A549 (cell line): ENCODE measurements around the gene ZBTB8A. TPM values are rescaled to one million over a fixed set of nuclear protein-coding genes. Genes with fewer than 3 reads are reported as not detected.

Source experiments
- ATAC-seq, 2 experiments: fragments of 200-7000 bp in 1 of 2; fragments of >200 bp in 1 of 2; cut with Nextera tagmentation in 1 of 2; cut with Tn5 transposase in 1 of 2; 3 replicates each; pipeline versions ENCODE4 v1.8.0 to v1.9.1; 2018 to 2020; ENCODE audit warnings: mild to moderate bottlenecking in 1 of 2, moderate library complexity in 1 of 2
- CTCF ChIA-PET: fragments of 300-600 bp; sonication (Branson Sonifier 250); formaldehyde crosslinking; extraction: SDS; loops from one replicate; lab custom pipeline; 2021; ENCODE audit warnings: antibody characterized with exemption, inconsistent platforms; lab: Yijun Ruan, JAX
- POLR2A ChIA-PET: fragments of 350-600 bp; formaldehyde crosslinking; extraction: SDS; loops from one replicate; lab custom pipeline; 2021; ENCODE audit warnings: antibody characterized with exemption, inconsistent platforms; lab: Yijun Ruan, JAX
- DNase-seq, 2 experiments: peaks; one replicate each; pipeline versions ENCODE4 v3.0.0 to v3.0.0-alpha.2; 2011 to 2016; ENCODE audit warnings: low read depth in 1 of 2, low spot score in 1 of 2
- FAIRE-seq: peaks from 2 replicates; lab custom pipeline; 2011; peaks lifted over from hg19 to GRCh38; lab: Jason Lieb, UNC
- H3K27ac ChIP-seq, 2 experiments: fragments of >200 bp; sonication (Bioruptor Twin); formaldehyde crosslinking; 3 replicates each; pipeline ENCODE4 v1.5.1; 2016 to 2017
- H3K4me1 ChIP-seq: fragments of >200 bp; sonication (Bioruptor Twin); formaldehyde crosslinking; 3 replicates; pipeline ENCODE4 v1.6.1; 2016
- H3K4me2 ChIP-seq: fragments of >200 bp; sonication (Bioruptor Twin); formaldehyde crosslinking; 3 replicates; pipeline ENCODE4 v1.6.1; 2016
- H3K4me3 ChIP-seq: fragments of >200 bp; sonication (Bioruptor Twin); formaldehyde crosslinking; 3 replicates; pipeline ENCODE4 v1.5.1; 2016
- H3K9me3 ChIP-seq: fragments of >200 bp; sonication (Bioruptor Twin); formaldehyde crosslinking; 3 replicates; pipeline ENCODE4 v1.6.1; 2016
- BHLHE40 ChIP-seq: IDR thresholded peaks from 2 replicates; pipeline ENCODE4 v1.6.1; 2012; ENCODE audit warnings: low read depth, low read length, inconsistent platforms
- CBX2 ChIP-seq: fragments of 200-600 bp; sonication (generic); IDR thresholded peaks from 2 replicates; pipeline ENCODE4 v1.6.1; 2016; ENCODE audit warnings: low read depth, mild to moderate bottlenecking, borderline replicate concordance
- CHD4 ChIP-seq: fragments of 200-600 bp; sonication (generic); IDR thresholded peaks from 2 replicates; pipeline ENCODE4 v1.6.1; 2016; ENCODE audit warnings: antibody characterized with exemption, mild to moderate bottlenecking, borderline replicate concordance
- EP300 ChIP-seq, 2 experiments: fragments of >200 bp; sonication (Bioruptor Twin); formaldehyde crosslinking; IDR thresholded peaks; 2 replicates in 1 of 2; 3 replicates in 1 of 2; pipeline ENCODE4 v1.6.1; 2016 to 2017
- FOSL2 ChIP-seq, 2 experiments: fragments of 450-650 bp in 1 of 2; fragments of >200 bp in 1 of 2; sonication (Bioruptor Twin) in 1 of 2; formaldehyde crosslinking; IDR thresholded peaks; 2 replicates each; pipeline versions ENCODE4 v1.5.0 to v1.6.1; 2016 to 2020; ENCODE audit warnings: mild to moderate bottlenecking in 1 of 2, moderate library complexity in 1 of 2
- JUN ChIP-seq, 2 experiments: fragments of >200 bp; sonication (Bioruptor Twin); formaldehyde crosslinking; IDR thresholded peaks; 2 replicates in 1 of 2; 3 replicates in 1 of 2; pipeline ENCODE4 v1.6.1; 2016 to 2017
- KDM1A ChIP-seq: fragments of 200-600 bp; sonication (generic); IDR thresholded peaks from 2 replicates; pipeline ENCODE4 v1.6.1; 2016; ENCODE audit warnings: low read depth, mild to moderate bottlenecking
- MAFK ChIP-seq: fragments of 450-650 bp; IDR thresholded peaks from 2 replicates; pipeline ENCODE4 v1.6.1; 2014; ENCODE audit not compliant: partially characterized antibody
- NFE2L2 ChIP-seq: fragments of 150-350 bp; conservative IDR thresholded peaks from 2 replicates; pipeline ENCODE4 v1.6.1; 2014; ENCODE audit warnings: low read length
- NR3C1 ChIP-seq: fragments of >200 bp; sonication (Bioruptor Twin); formaldehyde crosslinking; IDR thresholded peaks from 3 replicates; pipeline ENCODE4 v1.6.1; 2017
- PHF8 ChIP-seq: fragments of 200-600 bp; sonication (generic); IDR thresholded peaks from 2 replicates; pipeline ENCODE4 v1.6.1; 2016; ENCODE audit warnings: low read depth, mild to moderate bottlenecking, antibody characterized with exemption, moderate library complexity, borderline replicate concordance
- POLR2A ChIP-seq: IDR thresholded peaks from 2 replicates; pipeline ENCODE4 v1.6.1; 2012; ENCODE audit warnings: mild to moderate bottlenecking, low read length
- RAD21 ChIP-seq, 2 experiments: fragments of >200 bp in 1 of 2; sonication (Bioruptor Twin) in 1 of 2; formaldehyde crosslinking in 1 of 2; IDR thresholded peaks in 1 of 2; conservative IDR thresholded peaks in 1 of 2; 2 replicates in 1 of 2; 3 replicates in 1 of 2; pipeline ENCODE4 v1.6.1; 2012 to 2018; ENCODE audit warnings: inconsistent platforms in 1 of 2
- RFX5 ChIP-seq: fragments of 450-650 bp; IDR thresholded peaks from 2 replicates; pipeline ENCODE4 v1.7.1; 2014; ENCODE audit warnings: antibody characterized with exemption, mild to moderate bottlenecking, moderate library complexity
- SMC3 ChIP-seq: fragments of >200 bp; sonication (Bioruptor Twin); formaldehyde crosslinking; IDR thresholded peaks from 3 replicates; pipeline ENCODE4 v1.6.1; 2018; ENCODE audit warnings: inconsistent platforms
- SREBF2 ChIP-seq: fragments of 450-650 bp; IDR thresholded peaks from 2 replicates; pipeline ENCODE4 v1.6.1; 2014; ENCODE audit warnings: mild to moderate bottlenecking, moderate library complexity
- ZC3H11A ChIP-seq: fragments of 450-650 bp; IDR thresholded peaks from 2 replicates; pipeline ENCODE4 v1.6.1; 2014; ENCODE audit warnings: antibody characterized with exemption, mild to moderate bottlenecking
- WGBS: methylation state at CpG from one replicate; pipeline ENCODE4 v1.1.6; 2017; ENCODE audit errors: missing lambda C conversion rate; 5-methylcytosine and 5-hydroxymethylcytosine counted together
- polyA plus RNA-seq, 4 experiments: library from polyadenylated mRNA; depleted of rRNA in 3 of 4; stranded (reverse); fragments of >200 nt; fragmentation: RNase III in 1 of 4; extraction: RNeasy Plus Mini Kit Qiagen cat#74134 plus additional on column Dnase treatment in 1 of 4; gene quantifications; 2 replicates in 3 of 4; 3 replicates in 1 of 4; pipeline ENCODE4 v1.2.3, GENCODE V29; 2011 to 2017
- TF ChIP-seq, protein P1 (sequence below): IDR thresholded peaks from 2 replicates; pipeline ENCODE4 v1.6.1; 2012; ENCODE audit warnings: low read depth, borderline replicate concordance
- TF ChIP-seq, protein P2 (sequence below): IDR thresholded peaks from 2 replicates; pipeline ENCODE4 v1.6.1; 2012
- TF ChIP-seq, protein P3 (sequence below): fragments of 200-600 bp; sonication (generic); IDR thresholded peaks from 2 replicates; pipeline ENCODE4 v1.6.1; 2016; ENCODE audit warnings: antibody characterized with exemption, mild to moderate bottlenecking, moderate library complexity
- TF ChIP-seq, protein P4 (sequence below): fragments of 450-650 bp; IDR thresholded peaks from 2 replicates; pipeline ENCODE4 v1.6.1; 2014; ENCODE audit warnings: antibody characterized with exemption

ZBTB8A gene
- polyA plus RNA-seq, 2 of the 4 experiments (the other 2 are of a cell fraction) = 2.7 to 6.0 TPM

DNA sequence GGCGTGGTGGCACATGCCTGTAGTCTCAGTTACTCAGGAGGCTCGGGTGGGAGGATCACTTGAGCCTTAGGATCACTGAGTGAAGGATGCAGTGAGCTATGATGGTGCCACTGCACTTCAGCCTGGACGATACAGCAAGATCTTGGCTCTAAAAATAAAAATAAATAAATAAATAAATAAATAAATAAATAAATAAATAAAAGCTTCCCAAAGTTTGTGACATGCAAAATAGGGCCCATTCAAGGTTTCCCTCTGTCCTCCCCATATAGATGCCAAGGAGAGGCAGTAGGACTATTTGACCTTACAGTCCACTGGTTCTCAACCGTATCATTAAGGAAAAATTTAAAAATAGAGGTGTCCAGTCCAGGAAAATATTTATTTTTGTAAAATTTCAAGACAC is 70.0 kb downstream of the ZBTB8A start:
- POLR2A ChIA-PET = no interaction called here
- CTCF ChIA-PET = interaction anchor here (2.0 kb wide), 1 partner anchor 89 kb away, joined by 10 read pairs; no protein-coding TSS in a partner anchor
- Histone ChIP-seq H3K27ac (no peak overlapping the region), H3K4me3 (no peak overlapping the region), H3K4me2 (no peak overlapping the region), H3K4me1 (0 out of 3 replicates have a peak, but pooled peaks cover 4% of the 10 kb centered on the region), H3K9me3 (no peaks in the 10 kb centered on the region)
- 75% methylated on average over 4 of the region's 4 CpGs for WGBS
- FAIRE-seq (no peak), ATAC-seq (no peak), DNase-seq (no peak)
- peak; percentile 77 for TF ChIP-seq ZC3H11A
- TF ChIP-seq CBX2 = no peak

DNA sequence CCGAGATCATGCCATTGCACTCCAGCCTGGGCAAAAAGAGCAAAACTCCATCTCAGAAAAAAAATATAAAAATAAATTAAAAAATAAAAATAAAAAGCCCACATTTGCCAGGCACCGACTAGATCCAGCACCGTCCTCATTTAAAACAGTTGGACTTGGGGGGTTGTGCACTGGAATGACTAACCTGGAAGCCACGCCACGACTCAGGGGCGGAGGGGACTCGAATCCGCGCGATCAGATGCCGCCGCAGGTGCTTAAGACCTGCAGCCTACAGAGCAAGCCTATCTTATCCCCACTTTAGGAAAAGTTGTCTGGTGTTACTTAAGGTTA is 72.6 kb downstream of the ZBTB8A start:
- Histone ChIP-seq H3K27ac (peak overlapping the region; percentile 78 to 85), H3K9me3 (no peaks in the 10 kb centered on the region), H3K4me3 (peak overlapping the region; percentile 55), H3K4me1 (0 out of 3 replicates have a peak, but pooled peaks cover 4% of the 10 kb centered on the region), H3K4me2 (peak overlapping the region; percentile 75)
- 9% methylated on average over 12 of the region's 12 CpGs for WGBS
- ATAC-seq = peak; percentile 68 to 80; a peak in 5 of 6 replicates
- no peak for DNase-seq
- TF ChIP-seq FOSL2 (IDR thresholded peaks at IDR 0.05) (no peak), FOSL2 (CRISPR knock-in tag; IDR thresholded peaks at IDR 0.05) (0 out of 2 replicates have a peak, but pooled peaks have one; percentile 8), RAD21 (conservative IDR thresholded peaks at IDR 0.05 in 1 of 2, IDR thresholded peaks at IDR 0.05 in 1 of 2) (no peak)
- ChIA-PET POLR2A (interaction anchor here (0.8 to 0.9 kb wide), 2 partner anchors 9 to 39 kb away, joined by 3 to 5 read pairs; partner anchors contain the start of gene RBBP4), CTCF (interaction anchor here (0.6 to 0.8 kb wide), 2 partner anchors 13 to 76 kb away, joined by 3 to 6 read pairs; no protein-coding TSS in a partner anchor)
- FAIRE-seq = no peak

DNA sequence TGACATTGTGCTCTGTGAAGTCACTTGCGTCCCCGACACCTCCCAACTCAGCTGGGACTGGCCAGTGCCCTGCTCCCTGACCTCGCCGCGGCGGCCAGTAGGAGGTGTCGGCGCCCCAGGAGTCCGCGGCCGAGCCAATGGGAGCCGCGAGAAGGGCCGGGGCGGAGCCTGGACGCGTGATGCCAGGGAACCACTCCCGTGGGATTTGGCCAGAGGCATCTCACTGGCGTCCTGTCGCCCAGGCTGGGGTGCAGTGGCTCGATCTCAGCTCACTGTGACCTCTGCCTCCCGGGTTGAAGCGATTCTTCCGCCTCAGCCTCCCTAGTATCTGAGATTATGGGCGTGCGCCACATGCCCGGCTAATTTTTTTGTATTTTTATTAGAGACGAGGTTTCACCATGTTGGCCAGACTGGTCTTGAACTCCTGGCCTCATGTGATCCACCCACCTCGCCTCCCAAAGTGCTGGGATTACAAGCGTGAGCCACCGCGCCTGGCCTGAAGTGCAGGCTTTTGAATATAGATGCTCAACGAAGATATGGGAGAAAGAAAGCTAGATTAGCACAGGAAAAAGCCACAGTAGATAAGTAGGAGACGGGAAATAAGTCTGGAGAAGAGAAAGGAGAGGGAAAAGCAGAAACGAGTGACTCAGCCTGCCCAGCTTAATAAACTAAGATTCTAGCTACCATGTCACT is 73.1 kb downstream of the ZBTB8A start:
- POLR2A ChIA-PET = interaction anchor here (0.8 to 0.9 kb wide), 2 partner anchors 8 to 39 kb away, joined by 3 to 5 read pairs; partner anchors contain the start of gene RBBP4
- peak overlapping the region; percentile 75 for H3K4me2 ChIP-seq
- no peak for TF ChIP-seq BHLHE40
- TF ChIP-seq SREBF2 = no peak
- TF ChIP-seq MAFK = no peak
- TF ChIP-seq EP300 (IDR thresholded peaks at IDR 0.05) = no peak
- TF ChIP-seq, protein P1, sequence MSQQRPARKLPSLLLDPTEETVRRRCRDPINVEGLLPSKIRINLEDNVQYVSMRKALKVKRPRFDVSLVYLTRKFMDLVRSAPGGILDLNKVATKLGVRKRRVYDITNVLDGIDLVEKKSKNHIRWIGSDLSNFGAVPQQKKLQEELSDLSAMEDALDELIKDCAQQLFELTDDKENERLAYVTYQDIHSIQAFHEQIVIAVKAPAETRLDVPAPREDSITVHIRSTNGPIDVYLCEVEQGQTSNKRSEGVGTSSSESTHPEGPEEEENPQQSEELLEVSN = no peak; the same call in 1 of the 2 replicates
- TF ChIP-seq RFX5 = peak; percentile 26; the same call in 1 of the 2 replicates
- TF ChIP-seq CHD4 = no peak
- peak; percentile 82 for TF ChIP-seq POLR2A
- TF ChIP-seq, protein P2, sequence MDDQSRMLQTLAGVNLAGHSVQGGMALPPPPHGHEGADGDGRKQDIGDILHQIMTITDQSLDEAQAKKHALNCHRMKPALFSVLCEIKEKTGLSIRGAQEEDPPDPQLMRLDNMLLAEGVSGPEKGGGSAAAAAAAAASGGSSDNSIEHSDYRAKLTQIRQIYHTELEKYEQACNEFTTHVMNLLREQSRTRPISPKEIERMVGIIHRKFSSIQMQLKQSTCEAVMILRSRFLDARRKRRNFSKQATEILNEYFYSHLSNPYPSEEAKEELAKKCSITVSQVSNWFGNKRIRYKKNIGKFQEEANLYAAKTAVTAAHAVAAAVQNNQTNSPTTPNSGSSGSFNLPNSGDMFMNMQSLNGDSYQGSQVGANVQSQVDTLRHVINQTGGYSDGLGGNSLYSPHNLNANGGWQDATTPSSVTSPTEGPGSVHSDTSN = no peak
- no peak for TF ChIP-seq NR3C1
- no peak for TF ChIP-seq NFE2L2
- TF ChIP-seq, protein P3, sequence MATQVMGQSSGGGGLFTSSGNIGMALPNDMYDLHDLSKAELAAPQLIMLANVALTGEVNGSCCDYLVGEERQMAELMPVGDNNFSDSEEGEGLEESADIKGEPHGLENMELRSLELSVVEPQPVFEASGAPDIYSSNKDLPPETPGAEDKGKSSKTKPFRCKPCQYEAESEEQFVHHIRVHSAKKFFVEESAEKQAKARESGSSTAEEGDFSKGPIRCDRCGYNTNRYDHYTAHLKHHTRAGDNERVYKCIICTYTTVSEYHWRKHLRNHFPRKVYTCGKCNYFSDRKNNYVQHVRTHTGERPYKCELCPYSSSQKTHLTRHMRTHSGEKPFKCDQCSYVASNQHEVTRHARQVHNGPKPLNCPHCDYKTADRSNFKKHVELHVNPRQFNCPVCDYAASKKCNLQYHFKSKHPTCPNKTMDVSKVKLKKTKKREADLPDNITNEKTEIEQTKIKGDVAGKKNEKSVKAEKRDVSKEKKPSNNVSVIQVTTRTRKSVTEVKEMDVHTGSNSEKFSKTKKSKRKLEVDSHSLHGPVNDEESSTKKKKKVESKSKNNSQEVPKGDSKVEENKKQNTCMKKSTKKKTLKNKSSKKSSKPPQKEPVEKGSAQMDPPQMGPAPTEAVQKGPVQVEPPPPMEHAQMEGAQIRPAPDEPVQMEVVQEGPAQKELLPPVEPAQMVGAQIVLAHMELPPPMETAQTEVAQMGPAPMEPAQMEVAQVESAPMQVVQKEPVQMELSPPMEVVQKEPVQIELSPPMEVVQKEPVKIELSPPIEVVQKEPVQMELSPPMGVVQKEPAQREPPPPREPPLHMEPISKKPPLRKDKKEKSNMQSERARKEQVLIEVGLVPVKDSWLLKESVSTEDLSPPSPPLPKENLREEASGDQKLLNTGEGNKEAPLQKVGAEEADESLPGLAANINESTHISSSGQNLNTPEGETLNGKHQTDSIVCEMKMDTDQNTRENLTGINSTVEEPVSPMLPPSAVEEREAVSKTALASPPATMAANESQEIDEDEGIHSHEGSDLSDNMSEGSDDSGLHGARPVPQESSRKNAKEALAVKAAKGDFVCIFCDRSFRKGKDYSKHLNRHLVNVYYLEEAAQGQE = peak; percentile 36; the same call in 1 of the 2 replicates
- no peak for TF ChIP-seq KDM1A
- TF ChIP-seq FOSL2 (IDR thresholded peaks at IDR 0.05) = no peak
- no peak for TF ChIP-seq FOSL2 (CRISPR knock-in tag; IDR thresholded peaks at IDR 0.05)
- peak; percentile 69; the same call in 1 of the 2 replicates for TF ChIP-seq PHF8
- no peak for TF ChIP-seq SMC3
- peak; percentile 43 to 51; a peak in 3 of 5 replicates for TF ChIP-seq JUN (IDR thresholded peaks at IDR 0.05)
- TF ChIP-seq, protein P4, sequence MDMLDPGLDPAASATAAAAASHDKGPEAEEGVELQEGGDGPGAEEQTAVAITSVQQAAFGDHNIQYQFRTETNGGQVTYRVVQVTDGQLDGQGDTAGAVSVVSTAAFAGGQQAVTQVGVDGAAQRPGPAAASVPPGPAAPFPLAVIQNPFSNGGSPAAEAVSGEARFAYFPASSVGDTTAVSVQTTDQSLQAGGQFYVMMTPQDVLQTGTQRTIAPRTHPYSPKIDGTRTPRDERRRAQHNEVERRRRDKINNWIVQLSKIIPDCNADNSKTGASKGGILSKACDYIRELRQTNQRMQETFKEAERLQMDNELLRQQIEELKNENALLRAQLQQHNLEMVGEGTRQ = peak; percentile 73
- TF ChIP-seq, all 56 proteins: peak for 6
- 7% methylated on average over 12 of the region's 35 CpGs for WGBS
- DNase-seq (peak; percentile 79 to 83), ATAC-seq (peak; percentile 100), FAIRE-seq (no peak)
- peak overlapping the region; percentile 55 for H3K4me3 ChIP-seq
- H3K27ac ChIP-seq = peak overlapping the region; percentile 78 to 85
- CTCF ChIA-PET = interaction anchor here (0.6 to 1.2 kb wide), 4 partner anchors 13 to 164 kb away, joined by 3 to 6 read pairs (median 3); no protein-coding TSS in a partner anchor
- no peaks in the 10 kb centered on the region for H3K9me3 ChIP-seq
- H3K4me1 ChIP-seq = 0 out of 3 replicates have a peak, but pooled peaks cover 4% of the 10 kb centered on the region
